ENCODE data around the gene MARCHF5.

DNA sequence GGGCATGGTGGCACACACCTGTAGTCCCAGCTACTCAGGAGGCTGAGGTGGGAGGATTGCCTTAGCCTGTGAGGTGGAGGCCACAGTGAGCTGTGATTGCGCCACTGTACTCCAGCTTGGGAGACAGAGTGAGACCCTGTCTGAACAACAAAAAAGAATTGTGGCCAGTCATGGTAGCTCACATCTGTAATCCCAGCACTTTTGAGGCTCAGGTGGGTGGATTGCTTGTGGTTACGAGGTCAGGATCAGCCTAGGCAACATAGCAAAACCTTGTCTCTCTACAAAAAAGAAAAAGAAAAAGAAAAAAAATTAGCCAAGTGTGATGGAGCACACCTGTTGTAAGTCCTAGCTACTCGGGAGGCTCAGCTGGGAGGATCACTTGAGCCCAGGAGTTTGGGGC is 22.8 kb downstream of the MARCHF5 start:
- TF ChIP-seq, protein P1, sequence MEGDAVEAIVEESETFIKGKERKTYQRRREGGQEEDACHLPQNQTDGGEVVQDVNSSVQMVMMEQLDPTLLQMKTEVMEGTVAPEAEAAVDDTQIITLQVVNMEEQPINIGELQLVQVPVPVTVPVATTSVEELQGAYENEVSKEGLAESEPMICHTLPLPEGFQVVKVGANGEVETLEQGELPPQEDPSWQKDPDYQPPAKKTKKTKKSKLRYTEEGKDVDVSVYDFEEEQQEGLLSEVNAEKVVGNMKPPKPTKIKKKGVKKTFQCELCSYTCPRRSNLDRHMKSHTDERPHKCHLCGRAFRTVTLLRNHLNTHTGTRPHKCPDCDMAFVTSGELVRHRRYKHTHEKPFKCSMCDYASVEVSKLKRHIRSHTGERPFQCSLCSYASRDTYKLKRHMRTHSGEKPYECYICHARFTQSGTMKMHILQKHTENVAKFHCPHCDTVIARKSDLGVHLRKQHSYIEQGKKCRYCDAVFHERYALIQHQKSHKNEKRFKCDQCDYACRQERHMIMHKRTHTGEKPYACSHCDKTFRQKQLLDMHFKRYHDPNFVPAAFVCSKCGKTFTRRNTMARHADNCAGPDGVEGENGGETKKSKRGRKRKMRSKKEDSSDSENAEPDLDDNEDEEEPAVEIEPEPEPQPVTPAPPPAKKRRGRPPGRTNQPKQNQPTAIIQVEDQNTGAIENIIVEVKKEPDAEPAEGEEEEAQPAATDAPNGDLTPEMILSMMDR (IDR thresholded peaks at IDR 0.05), result no peak
- TF ChIP-seq POLR2A (IDR thresholded peaks at IDR 0.05; ENCODE audit: low read depth), result no peak
